C4-2B (cell line): ENCODE data around the gene GNB4.

ENCODE experiments used
- CTCF ChIP-seq: fragments of 450-650 bp; conservative IDR thresholded peaks from 2 replicates; pipeline ENCODE4 v1.5.1; 2017; ENCODE audit warnings: mild to moderate bottlenecking
- ZFX ChIP-seq: fragments of 450-650 bp; IDR thresholded peaks from 2 replicates; pipeline ENCODE4 v1.6.1; 2017

DNA sequence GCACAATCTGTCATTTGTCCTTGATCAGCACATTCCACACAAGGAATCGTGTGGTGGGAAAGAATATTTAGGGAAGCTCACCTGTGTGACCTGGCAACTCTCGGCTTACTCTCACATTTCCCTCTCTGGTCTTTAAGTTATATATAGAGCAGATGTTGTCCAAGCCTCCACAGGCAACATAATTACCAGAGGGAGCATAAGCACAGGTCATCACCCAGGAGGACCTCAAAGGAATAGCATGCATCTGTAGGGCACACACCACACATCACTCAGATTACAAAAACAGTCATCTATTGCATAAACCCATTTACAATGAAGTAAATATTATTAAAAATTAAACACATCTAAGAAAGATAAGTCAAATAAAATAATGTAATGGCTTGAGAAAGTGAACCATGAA lies 36.5 kb downstream of the GNB4 start:
- TF ChIP-seq CTCF (no peak), ZFX (no peak)
